DOHH2 (cell line): ENCODE measurements around the gene GPR55.

ENCODE experiments used
- H3F3A ChIP-seq: fragments of 200-600 bp; sonication (generic), shearing (Covaris generic); 2 replicates; pipeline ENCODE4 v1.6.0; 2016; ENCODE audit warnings: antibody characterized with exemption, mild to moderate bottlenecking; ENCODE audit not compliant: control insufficient read depth, insufficient read depth
- H3K27ac ChIP-seq: fragments of 200-600 bp; sonication (generic); 2 replicates; pipeline ENCODE4 v1.5.1; 2014; ENCODE audit warnings: low read depth, mild to moderate bottlenecking, low read length, moderate library complexity
- H3K27me3 ChIP-seq: fragments of 200-600 bp; sonication (generic); 2 replicates; pipeline ENCODE4 v1.6.1; 2014; ENCODE audit warnings: mild to moderate bottlenecking, low read length, mixed read lengths; ENCODE audit not compliant: control insufficient read depth
- H3K36me3 ChIP-seq: fragments of 200-600 bp; sonication (generic); 2 replicates; pipeline ENCODE4 v1.6.1; 2014; ENCODE audit warnings: mild to moderate bottlenecking, low read length, moderate library complexity, mixed read lengths; ENCODE audit not compliant: control insufficient read depth
- H3K4me1 ChIP-seq: fragments of 200-600 bp; sonication (generic); 2 replicates; pipeline ENCODE4 v1.6.1; 2014; ENCODE audit warnings: mild to moderate bottlenecking, low read length, mixed read lengths; ENCODE audit not compliant: control insufficient read depth
- H3K4me2 ChIP-seq: fragments of 200-600 bp; sonication (generic); 2 replicates; pipeline ENCODE4 v1.6.0; 2014; ENCODE audit warnings: mild to moderate bottlenecking, low read length, moderate library complexity
- H3K4me3 ChIP-seq: fragments of 200-600 bp; sonication (generic); 2 replicates; pipeline ENCODE4 v1.5.1; 2014; ENCODE audit warnings: mild to moderate bottlenecking, low read length, mixed read lengths
- H3K79me2 ChIP-seq: fragments of 200-600 bp; sonication (generic); 2 replicates; pipeline ENCODE4 v1.6.1; 2014; ENCODE audit warnings: mild to moderate bottlenecking, low read length, mixed read lengths; ENCODE audit not compliant: control insufficient read depth
- H3K9me2 ChIP-seq: fragments of 200-600 bp; sonication (generic); replicated peaks from 2 replicates; pipeline ENCODE4 v1.6.1; 2014; ENCODE audit warnings: mild to moderate bottlenecking, low read length, mixed read lengths; ENCODE audit not compliant: control insufficient read depth
- H3K9me3 ChIP-seq: fragments of 200-600 bp; sonication (generic); 2 replicates; pipeline ENCODE4 v1.6.1; 2014; ENCODE audit warnings: antibody characterized with exemption, low read length, mixed read lengths; ENCODE audit not compliant: control insufficient read depth, insufficient read depth
- H4K20me1 ChIP-seq: fragments of 200-600 bp; sonication (generic); 2 replicates; pipeline ENCODE4 v1.6.0; 2014; ENCODE audit warnings: low read depth, mild to moderate bottlenecking, antibody characterized with exemption, low read length, moderate library complexity; ENCODE audit not compliant: control insufficient read depth, insufficient read depth
- CTCF ChIP-seq: fragments of 200-600 bp; sonication (generic); IDR thresholded peaks from one replicate; pipeline ENCODE4 v1.5.1; 2014; ENCODE audit warnings: antibody characterized with exemption, mild to moderate bottlenecking, low read depth, low read length; ENCODE audit not compliant: poor library complexity, severe bottlenecking
- EZH2phosphoT487 ChIP-seq: fragments of 200-600 bp; sonication (generic); IDR thresholded peaks from 2 replicates; pipeline ENCODE4 v1.6.1; 2017; ENCODE audit warnings: borderline replicate concordance, mild to moderate bottlenecking, antibody characterized with exemption, low read length, moderate library complexity, mixed read lengths

GPR55 gene

GRCh38 chr2:230949966-230950873, 25.2 kb upstream of the GPR55 start:
- no peak overlapping the region for H3K4me2 ChIP-seq
- H4K20me1 ChIP-seq: no peaks in the 10 kb centered on the region
- H3K4me1 ChIP-seq: peaks cover 6% of the 10 kb centered on the region; the same call in 1 of the 2 replicates
- TF ChIP-seq EZH2phosphoT487: no peak
- TF ChIP-seq CTCF: no peak
- no peaks in the 10 kb centered on the region for H3K36me3 ChIP-seq
- H3K9me2 ChIP-seq: no peaks in the 10 kb centered on the region
- H3K79me2 ChIP-seq: no peaks in the 10 kb centered on the region
- H3K27me3 ChIP-seq: peaks cover 52% of the 10 kb centered on the region
- H3K4me3 ChIP-seq: no peak overlapping the region
- H3K27ac ChIP-seq: no peak overlapping the region
- H3K9me3 ChIP-seq: no peaks in the 10 kb centered on the region
- H3F3A ChIP-seq: no peaks in the 10 kb centered on the region

- Histone ChIP-seq H3F3A (no peaks in the 10 kb centered on the region), H3K36me3 (no peaks in the 10 kb centered on the region), H3K4me1 (no peaks in the 10 kb centered on the region), H3K9me2 (no peaks in the 10 kb centered on the region), H3K27ac (no peak overlapping the region), H3K4me3 (no peak overlapping the region), H3K9me3 (no peaks in the 10 kb centered on the region), H3K79me2 (no peaks in the 10 kb centered on the region), H4K20me1 (no peaks in the 10 kb centered on the region), H3K27me3 (peaks cover 48% of the 10 kb centered on the region), H3K4me2 (no peak overlapping the region)
- TF ChIP-seq EZH2phosphoT487: no peak
- TF ChIP-seq CTCF: no peak
These were observed 22.9 kb upstream of the GPR55 start for GRCh38 chr2:230947908-230948365.

- Histone ChIP-seq H3K27me3 (peaks cover 42% of the 10 kb centered on the region), H3K79me2 (no peaks in the 10 kb centered on the region), H4K20me1 (no peaks in the 10 kb centered on the region), H3K9me2 (no peaks in the 10 kb centered on the region), H3K4me2 (no peak overlapping the region), H3F3A (no peaks in the 10 kb centered on the region), H3K36me3 (no peaks in the 10 kb centered on the region), H3K4me1 (no peaks in the 10 kb centered on the region), H3K27ac (no peak overlapping the region), H3K4me3 (no peak overlapping the region), H3K9me3 (no peaks in the 10 kb centered on the region)
- TF ChIP-seq CTCF (no peak), EZH2phosphoT487 (no peak)
These were observed 22.2 kb upstream of the GPR55 start for GRCh38 chr2:230947235-230947576.
